Esophagus (tissue), 2 donors: Measurements from ENCODE around the gene SPEM3. TPM values are rescaled to one million over a fixed set of nuclear protein-coding genes. Genes with fewer than 3 reads are reported as not detected.

Experiments used
- H3K27ac ChIP-seq, 2 donors: one replicate each; pipeline ENCODE4 v1.5.1; 2013; ENCODE audit warnings: low read depth in 2 of 2, mild to moderate bottlenecking in 2 of 2, inconsistent platforms in 1 of 2, low read length in 1 of 2, moderate library complexity in 1 of 2
- H3K27me3 ChIP-seq, 2 donors: one replicate each; pipeline ENCODE4 v1.6.1; 2013; ENCODE audit warnings: low read length in 2 of 2, control low read depth in 1 of 2, mild to moderate bottlenecking in 1 of 2; ENCODE audit not compliant: insufficient read depth in 2 of 2, control insufficient read depth in 1 of 2
- H3K36me3 ChIP-seq, 2 donors: one replicate each; pipeline ENCODE4 v1.6.1; 2013; ENCODE audit warnings: low read length in 1 of 2; ENCODE audit not compliant: control insufficient read depth in 2 of 2, insufficient read depth in 2 of 2
- H3K4me1 ChIP-seq, 2 donors: one replicate each; pipeline ENCODE4 v1.6.1; 2013; ENCODE audit warnings: low read length in 1 of 2; ENCODE audit not compliant: control insufficient read depth in 2 of 2, insufficient read depth in 2 of 2
- H3K4me3 ChIP-seq, 2 donors: one replicate each; pipeline ENCODE4 v1.5.1; 2013; ENCODE audit warnings: low read length in 2 of 2, mild to moderate bottlenecking in 2 of 2, low read depth in 1 of 2, moderate library complexity in 1 of 2
- H3K9me3 ChIP-seq, 2 donors: one replicate each; pipeline ENCODE4 v1.6.1; 2013; ENCODE audit warnings: mild to moderate bottlenecking in 2 of 2, low read depth in 1 of 2, low read length in 1 of 2, moderate library complexity in 1 of 2; ENCODE audit not compliant: control insufficient read depth in 2 of 2, insufficient read depth in 1 of 2
- WGBS, 2 donors: extraction: QIAGEN DNeasy Blood & Tissue Kit; methylation state at CpG; one replicate each; pipeline ENCODE4 v1.1.7; 2013; 5-methylcytosine and 5-hydroxymethylcytosine counted together
- polyA plus RNA-seq, 2 donors: library from polyadenylated mRNA; stranded (reverse); fragments of 200-250 nt; gene quantifications; one replicate each; pipeline ENCODE4 v1.2.3, GENCODE V29; 2013
- donor health status: healthy with polysubstance abuse.
- donor health status: Bipolar disorder and iron deficiency.

Gene SPEM3
- polyA plus RNA-seq, 2 donors = not detected

GRCh38 chr17:7389924-7390910 is 38.4 kb upstream of the SPEM3 start:
- H3K27me3 ChIP-seq = no peaks in the 10 kb centered on the region
- WGBS, 2 donors = 86 to 88% methylated on average over 19 of the region's 19 CpGs
- H3K9me3 ChIP-seq = no peaks in the 10 kb centered on the region
- peaks cover 20 to 39% of the 10 kb centered on the region in 2 donors for H3K36me3 ChIP-seq
- no peak overlapping the region for H3K4me3 ChIP-seq
- H3K27ac ChIP-seq = no peak overlapping the region
- H3K4me1 ChIP-seq = peaks cover 6 to 10% of the 10 kb centered on the region in 2 donors

DNA sequence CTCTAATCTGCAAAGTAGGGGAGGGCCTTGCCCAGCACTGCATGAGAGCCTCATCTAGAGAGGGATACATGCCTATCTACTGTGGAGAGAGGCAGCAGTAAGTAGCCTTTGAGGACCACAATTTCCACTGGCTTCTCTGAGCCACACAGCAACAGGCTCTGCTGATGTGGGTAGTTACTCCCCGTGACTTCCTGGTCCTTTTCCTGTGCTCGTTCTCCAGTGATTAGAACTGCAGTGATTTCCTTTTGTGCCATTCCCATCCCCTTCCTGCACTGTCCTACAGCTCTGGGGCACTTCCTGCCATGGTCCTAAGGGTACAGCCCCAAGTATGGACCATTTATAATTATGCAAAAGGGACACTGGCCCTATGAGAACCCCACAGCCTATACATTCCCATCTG is 37.4 kb upstream of the SPEM3 start:
- Histone ChIP-seq H3K4me3 (no peak overlapping the region), H3K9me3 (no peaks in the 10 kb centered on the region), H3K4me1 (peaks cover 6 to 10% of the 10 kb centered on the region in 2 donors), H3K27me3 (no peaks in the 10 kb centered on the region), H3K27ac (no peak overlapping the region), H3K36me3 (peaks cover 20 to 33% of the 10 kb centered on the region in 2 donors)
- WGBS, 2 donors = 60 to 68% methylated on average over 2 of the region's 2 CpGs

DNA sequence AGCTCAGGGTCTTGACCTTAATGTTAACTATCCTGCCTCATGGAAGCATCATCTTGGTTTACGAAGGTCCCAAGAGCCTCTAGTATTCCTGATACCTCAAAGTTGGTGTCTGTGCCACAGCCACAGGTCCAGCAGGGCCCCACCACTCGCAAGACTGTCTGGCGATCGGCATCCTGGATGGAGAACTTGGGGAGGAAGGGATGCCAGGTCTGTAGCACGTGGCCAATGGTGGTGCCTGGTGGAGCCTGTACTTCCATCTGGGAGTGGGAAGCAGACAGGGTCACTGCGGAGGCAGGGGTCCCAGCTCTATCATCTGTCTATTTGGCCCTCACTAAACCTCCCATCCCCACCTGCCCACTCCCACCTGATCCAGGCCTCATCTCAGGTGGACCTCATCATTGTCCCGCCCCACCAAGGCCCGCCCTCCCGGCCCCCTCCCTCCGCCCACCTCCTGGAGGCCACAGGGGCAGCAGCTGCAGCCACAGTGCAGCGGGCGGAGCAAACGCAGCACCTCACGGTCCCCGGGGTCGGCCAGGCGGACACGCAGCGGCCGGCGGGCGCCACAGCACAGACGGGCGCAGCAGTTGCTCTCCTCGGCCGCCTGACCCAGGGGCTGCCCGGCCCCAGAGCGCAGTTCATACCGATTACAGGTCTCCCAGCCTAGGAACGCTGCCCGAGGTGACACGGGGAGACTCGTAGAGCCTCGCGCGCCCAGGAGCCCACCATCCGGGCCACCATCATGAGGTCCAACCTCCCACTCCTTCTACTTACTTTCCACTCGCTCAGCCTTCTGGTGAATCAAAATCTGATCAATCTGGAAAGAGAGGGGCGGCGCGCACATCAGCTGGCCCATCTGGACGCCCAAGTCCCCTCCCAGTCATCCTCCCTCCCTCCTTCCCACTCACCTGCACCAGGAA is 35.7 kb upstream of the SPEM3 start:
- 69 to 71% methylated on average over 28 to 42 of the region's 42 CpGs for WGBS, 2 donors

DNA sequence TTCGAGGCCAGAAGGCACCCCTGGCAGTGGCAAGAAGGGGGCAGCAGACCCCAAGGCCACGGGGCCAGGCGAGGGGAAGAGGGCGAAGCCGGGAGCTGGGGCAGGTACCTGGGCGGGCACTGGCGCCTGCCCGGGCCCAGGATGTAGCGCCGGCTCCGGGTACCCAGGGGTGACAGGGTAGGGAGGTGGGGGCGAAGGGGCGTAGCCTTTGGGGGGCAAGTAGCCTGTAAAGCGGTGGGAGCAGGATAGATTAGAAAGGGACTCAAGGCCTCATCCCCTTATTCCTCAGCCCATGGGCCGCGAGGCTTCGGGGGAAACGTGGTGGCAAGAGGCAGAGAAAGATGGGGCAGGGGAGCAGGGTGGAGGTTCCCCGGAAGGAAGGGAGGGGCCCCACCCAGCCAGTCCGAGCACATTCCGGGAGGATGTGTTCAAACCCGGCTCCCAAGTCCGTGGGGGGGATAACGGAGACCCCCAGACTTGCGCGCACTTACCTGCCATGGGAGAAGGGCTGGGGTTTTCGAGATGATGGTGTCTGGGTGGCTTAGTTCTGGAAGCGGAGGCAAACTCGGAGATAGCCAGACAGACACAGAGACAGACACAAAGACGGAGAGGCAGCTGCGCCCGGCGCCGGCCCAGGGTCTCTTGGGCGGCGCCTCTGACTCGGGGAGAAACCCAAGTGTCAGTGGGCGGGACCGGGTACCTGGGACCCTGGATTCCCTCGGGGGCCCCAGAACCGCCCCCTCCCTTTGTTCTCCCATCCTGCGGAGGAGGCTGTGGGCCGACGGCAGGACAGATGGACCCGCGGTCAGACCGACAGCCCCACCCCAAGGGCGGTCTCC is 34.8 kb upstream of the SPEM3 start:
- WGBS, 2 donors = 3 to 7% methylated on average over 42 to 48 of the region's 48 CpGs

More for the DNA sequence above, 35.7 kb upstream of the SPEM3 start:
- Histone ChIP-seq H3K27me3 (no peaks in the 10 kb centered on the region), H3K9me3 (no peaks in the 10 kb centered on the region), H3K4me3 (peak overlapping the region; percentile 72 to 82), H3K27ac (peak overlapping the region; percentile 3 to 47), H3K36me3 (peaks cover 18 to 28% of the 10 kb centered on the region in 2 donors), H3K4me1 (peaks cover 6 to 10% of the 10 kb centered on the region in 2 donors)

DNA sequence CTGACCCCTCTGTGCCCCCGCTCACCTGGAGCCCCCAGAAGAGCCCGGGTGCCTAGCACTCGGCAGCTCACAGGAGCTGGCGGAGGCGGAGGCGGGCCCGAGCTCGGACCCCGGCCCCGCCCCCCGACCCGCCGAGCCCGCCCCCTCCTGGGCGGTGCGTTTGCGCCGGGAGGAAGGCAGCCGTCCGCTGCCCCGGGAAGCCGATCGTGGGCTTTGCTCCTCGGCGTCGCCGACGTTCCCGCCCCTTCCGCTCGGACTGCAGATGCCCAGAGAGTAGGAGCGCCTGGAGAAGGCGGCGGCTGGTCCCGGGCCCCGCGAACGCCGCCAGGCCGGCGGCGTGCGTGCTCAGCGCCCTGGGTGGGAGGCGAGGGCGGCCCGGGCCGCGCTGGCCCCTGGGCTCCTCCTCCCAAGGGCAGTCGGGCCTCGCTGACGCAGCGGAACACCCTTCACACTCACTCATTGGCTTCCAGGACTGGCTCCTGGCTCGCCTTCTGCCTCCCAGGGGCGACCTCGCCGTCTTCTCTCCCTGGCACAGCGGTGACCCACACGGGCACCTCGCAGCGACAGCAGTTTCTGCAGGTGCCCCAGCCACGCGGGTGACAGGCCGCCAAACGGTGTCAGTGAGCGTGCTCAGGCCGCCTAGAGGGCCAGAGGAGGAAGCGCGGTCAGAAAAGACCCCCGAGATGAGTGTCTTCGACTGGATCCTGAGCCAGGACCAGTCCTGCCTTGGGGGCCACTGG is 34.0 kb upstream of the SPEM3 start, which contains the start of gene PLSCR3:
Gene PLSCR3, minus strand, starts transcription at position 74 of the 740 bp plus-strand sequence. CDS start 415 bp downstream, outside the sequence.
- H3K27ac ChIP-seq = peak within 1 kb of the TSS; percentile 94 to 97
- peaks cover 6 to 10% of the 10 kb centered on the region in 2 donors for H3K4me1 ChIP-seq
- no peaks in the 10 kb centered on the region for H3K9me3 ChIP-seq
- no peaks in the 10 kb centered on the region for H3K27me3 ChIP-seq
- H3K36me3 ChIP-seq = peaks cover 12 to 13% of the 10 kb centered on the region in 2 donors
- peak within 1 kb of the TSS; percentile 72 to 82 for H3K4me3 ChIP-seq
- 0 to 1% methylated on average over 52 to 71 of the region's 71 CpGs for WGBS, 2 donors

More for the DNA sequence above, 34.8 kb upstream of the SPEM3 start:
- Histone ChIP-seq H3K4me3 (peak overlapping the region; percentile 72 to 82), H3K36me3 (peaks cover 16 to 19% of the 10 kb centered on the region in 2 donors), H3K9me3 (no peaks in the 10 kb centered on the region), H3K4me1 (peaks cover 6 to 10% of the 10 kb centered on the region in 2 donors), H3K27me3 (no peaks in the 10 kb centered on the region), H3K27ac (peak overlapping the region; percentile 94 to 97)

GRCh38 chr17:7396147-7396546 is 32.5 kb upstream of the SPEM3 start:
- Histone ChIP-seq H3K4me3 (no peak overlapping the region), H3K27me3 (no peaks in the 10 kb centered on the region), H3K4me1 (peaks cover 6 to 7% of the 10 kb centered on the region in 2 donors), H3K36me3 (peaks cover 0 to 2% of the 10 kb centered on the region in 2 donors), H3K9me3 (no peaks in the 10 kb centered on the region), H3K27ac (no peak overlapping the region)
- WGBS, 2 donors = 84 to 92% methylated on average over 4 of the region's 4 CpGs

DNA sequence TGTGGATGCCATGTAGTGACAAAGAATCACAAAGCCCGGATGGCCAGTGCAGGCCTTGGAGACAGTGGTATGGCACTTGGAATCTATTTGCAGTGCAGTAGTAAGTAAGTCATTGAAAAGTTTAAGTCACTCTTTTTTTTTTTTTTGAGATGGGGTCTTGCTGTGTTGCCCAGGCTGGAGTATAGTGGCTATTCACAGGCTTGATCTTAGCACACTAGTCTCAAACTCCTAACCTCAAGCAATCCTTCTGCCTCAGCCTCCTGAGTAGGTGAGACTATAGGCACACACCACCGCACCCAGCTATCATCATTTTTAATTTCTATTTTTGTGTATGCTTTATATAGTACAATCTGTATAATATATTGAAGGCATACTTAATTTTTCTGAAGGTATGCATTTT is 30.0 kb upstream of the SPEM3 start:
- Histone ChIP-seq H3K9me3 (no peaks in the 10 kb centered on the region), H3K27ac (no peak overlapping the region), H3K27me3 (no peaks in the 10 kb centered on the region), H3K36me3 (no peaks in the 10 kb centered on the region), H3K4me1 (peaks cover 3 to 6% of the 10 kb centered on the region in 2 donors), H3K4me3 (no peak overlapping the region)
- WGBS, 2 donors = 87 to 89% methylated on average over 2 of the region's 2 CpGs

DNA sequence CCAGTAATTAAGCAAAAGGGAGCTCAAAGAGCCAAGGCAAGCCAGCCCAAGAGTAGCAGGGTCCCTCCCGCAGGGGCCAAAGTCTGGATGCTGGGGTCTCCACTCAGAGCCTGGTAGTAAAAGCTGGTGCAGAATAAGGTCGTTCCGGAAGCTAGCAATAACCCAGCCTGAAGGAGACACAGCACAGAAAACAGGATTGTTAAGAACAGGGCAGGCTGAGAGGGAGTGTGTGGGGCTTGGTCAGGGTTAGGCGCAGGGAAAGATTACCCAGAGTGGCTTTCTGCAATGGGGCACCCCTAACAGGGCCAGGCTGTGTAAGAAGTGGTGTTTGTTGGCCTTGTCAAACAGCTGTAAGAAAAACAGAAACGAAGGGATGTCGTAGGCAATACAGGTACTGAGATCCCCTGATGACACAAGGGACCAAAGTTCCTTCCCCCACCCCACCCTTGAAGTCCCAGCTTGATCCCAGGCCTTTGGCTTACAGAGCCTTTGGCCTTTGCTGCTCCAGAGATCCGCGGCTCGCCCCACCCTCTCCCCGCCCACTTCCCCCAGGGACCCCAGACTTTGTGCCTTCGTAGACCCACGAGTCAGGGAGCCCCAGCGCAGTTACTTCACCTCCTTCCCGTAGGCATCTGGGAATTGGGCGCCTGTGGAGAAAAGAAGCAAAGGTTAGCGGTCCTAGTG is 25.5 kb upstream of the SPEM3 start:
- peaks cover 2 to 6% of the 10 kb centered on the region in 2 donors for H3K4me1 ChIP-seq
- peak overlapping the region; percentile 79 to 98 for H3K27ac ChIP-seq
- peak overlapping the region; percentile 66 to 70 for H3K4me3 ChIP-seq
- 14 to 16% methylated on average over 16 of the region's 16 CpGs for WGBS, 2 donors
- no peaks in the 10 kb centered on the region for H3K9me3 ChIP-seq
- H3K36me3 ChIP-seq = no peaks in the 10 kb centered on the region
- no peaks in the 10 kb centered on the region for H3K27me3 ChIP-seq
